Naive thymus-derived CD8-positive, alpha-beta T cell (primary cell): Measurements from ENCODE around the gene GABRB3. TPM values are rescaled to one million over a fixed set of nuclear protein-coding genes. Genes with fewer than 3 reads are reported as not detected.

Experiments
- polyA plus RNA-seq, 3 donors: library from polyadenylated mRNA; unstranded; fragments of 300-500 nt; fragmentation: Illumina TruSeq; gene quantifications; one replicate each; pipeline ENCODE4 v1.2.3, GENCODE V29; 2021
- total RNA-seq, 8 experiments: library from RNA in 2 of 8; stranded (reverse) in 2 of 8; gene quantifications; one replicate each; pipeline ENCODE4 v1.2.3 and lab custom pipeline; 2021 to 2026

The GABRB3 gene
- total and polyA plus RNA-seq, 5 experiments from 2014 or later: not detected

Other genes with a start within 250 kb of the GABRB3 start
- gene GABRA5, start 94.0 kb upstream of the GABRB3 start, total RNA-seq: not detected
- gene GABRA5, start 94.0 kb upstream of the GABRB3 start, polyA plus RNA-seq: not detected
- not detected for gene GABRG3, start 198.1 kb upstream of the GABRB3 start, total RNA-seq
- not detected for gene GABRG3, start 198.1 kb upstream of the GABRB3 start, polyA plus RNA-seq